HG03025 (cell line): Measurements from ENCODE around the gene NDFIP1.
"Not testable (repeated sequence)": the region's sequence is repeated elsewhere in the genome, so short reads cannot be mapped to it uniquely, and the experiment has no call there.

ENCODE experiments used
- ATAC-seq: cut with Tn5 transposase; IDR thresholded peaks from one replicate; pipeline ENCODE4 v1.9.1; 2021; ENCODE audit warnings: mild to moderate bottlenecking, moderate library complexity; ENCODE audit not compliant: unreplicated experiment, low FRiP score

Gene NDFIP1

DNA sequence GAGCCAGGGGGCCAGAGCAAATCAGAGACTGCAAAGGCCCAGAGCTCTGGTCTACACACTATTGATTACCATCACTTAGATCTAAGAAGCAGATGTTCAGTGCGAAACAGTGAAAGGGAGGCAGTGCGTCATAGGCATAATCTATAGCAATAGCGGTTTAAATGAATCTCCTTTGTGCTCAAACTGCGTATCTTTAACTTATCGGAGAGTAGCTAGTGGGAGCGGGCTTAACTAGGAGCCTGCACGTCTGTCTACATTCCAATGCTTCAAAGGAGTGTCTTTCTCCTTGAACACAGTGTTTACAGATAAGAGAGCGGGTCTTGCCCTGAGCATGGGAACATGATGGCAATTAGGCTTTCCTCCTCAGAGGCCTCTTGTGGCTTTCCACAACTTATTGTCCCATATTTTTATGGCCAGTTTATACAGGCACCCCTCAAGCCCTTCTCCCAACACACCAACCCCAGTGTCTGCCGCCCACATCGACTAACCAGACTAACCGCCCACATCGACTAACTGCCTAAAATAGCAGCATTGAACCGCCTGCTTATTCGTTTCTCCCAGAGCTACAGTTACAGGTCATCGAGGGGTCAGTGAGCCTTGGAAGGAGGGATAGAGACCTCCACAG, 19.6 kb upstream of the NDFIP1 start:
- not testable (repeated sequence) for ATAC-seq

DNA sequence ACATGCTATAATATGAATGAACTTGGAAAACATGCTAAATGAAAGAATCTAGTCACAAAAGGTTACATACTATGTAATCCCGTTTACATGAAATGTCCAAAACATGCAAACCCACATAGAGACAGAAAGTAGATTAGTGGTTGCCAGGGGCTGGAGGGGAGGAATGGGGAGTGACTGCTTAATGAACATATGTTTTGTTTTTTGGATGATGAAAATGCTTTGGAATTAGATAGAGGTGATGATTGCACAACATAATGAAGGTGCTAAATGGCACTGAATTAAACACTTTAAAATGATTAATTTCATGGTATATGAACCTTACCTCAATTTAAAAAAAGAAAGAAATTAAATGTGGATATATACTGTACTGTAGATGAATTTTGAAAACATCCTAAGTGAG, 17.6 kb upstream of the NDFIP1 start:
- no peak for ATAC-seq

DNA sequence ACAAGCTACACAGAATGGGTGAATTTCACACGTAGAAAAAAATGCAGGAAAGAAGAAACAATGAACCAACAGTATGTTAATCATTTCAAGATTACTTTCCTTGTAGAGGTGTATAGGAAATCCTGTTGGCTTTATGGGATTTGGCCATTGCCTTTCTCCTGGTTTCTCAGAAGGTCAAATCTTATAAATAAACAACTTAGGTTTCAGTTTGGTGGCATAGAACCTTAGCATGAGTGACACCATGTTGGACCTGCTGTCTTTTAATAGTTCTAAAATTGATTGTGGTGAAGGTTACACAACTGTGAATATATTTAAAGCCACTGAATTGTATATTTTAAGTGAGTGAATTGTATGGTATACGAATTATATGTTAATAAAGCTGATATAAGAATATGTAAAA, 16.7 kb upstream of the NDFIP1 start:
- ATAC-seq = no peak

DNA sequence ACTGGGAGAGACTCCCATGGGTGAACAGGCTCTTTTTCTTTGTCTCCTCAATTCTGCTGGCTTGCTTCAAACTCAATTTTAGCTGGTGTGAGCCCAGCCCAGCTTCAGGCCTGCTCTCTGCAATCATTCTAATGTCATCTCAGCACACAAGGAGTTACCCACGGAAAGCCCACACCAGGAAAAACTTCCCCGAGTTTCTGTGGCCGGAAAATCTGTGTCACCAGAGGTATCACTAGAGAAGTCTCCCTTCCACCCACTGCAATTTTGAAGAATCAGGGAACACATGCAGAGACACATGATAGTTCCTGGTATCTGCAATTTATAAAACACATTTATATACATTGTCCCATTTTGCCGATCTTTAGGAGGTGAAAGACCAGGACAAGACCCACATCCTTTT, 13.5 kb upstream of the NDFIP1 start:
- ATAC-seq = no peak

DNA sequence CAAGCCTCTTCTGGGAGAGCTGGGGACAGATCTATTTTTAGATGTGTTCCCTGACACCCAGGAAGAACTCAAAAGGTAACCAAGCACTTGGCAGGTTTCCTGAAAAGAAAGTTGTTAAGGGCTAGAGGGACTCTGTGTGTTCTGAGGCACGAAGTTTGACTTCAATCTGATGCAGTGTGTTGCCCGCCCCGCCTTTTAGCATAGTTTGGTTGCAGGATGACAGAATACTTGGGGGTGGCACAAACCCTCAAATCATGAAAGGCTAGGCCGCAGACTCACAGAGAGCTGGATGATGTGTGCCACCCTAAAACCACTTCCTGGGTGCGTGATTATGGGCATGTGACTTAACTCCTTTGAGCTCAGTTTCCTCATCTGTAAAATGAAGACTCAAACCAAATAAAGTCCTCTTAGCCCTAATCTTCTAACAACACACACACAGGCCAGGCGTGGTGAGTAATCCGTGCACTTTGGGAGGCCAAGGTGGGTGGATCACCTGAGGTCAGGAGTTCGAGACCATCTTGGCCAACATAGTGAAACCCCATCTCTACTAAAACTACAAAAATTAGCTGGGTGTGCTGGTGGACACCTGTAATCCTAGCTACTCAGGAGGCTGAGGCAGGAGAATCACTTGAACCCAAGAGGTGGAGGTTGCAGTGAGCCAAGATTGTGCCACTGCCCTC, 12.8 kb upstream of the NDFIP1 start:
- ATAC-seq = no peak

DNA sequence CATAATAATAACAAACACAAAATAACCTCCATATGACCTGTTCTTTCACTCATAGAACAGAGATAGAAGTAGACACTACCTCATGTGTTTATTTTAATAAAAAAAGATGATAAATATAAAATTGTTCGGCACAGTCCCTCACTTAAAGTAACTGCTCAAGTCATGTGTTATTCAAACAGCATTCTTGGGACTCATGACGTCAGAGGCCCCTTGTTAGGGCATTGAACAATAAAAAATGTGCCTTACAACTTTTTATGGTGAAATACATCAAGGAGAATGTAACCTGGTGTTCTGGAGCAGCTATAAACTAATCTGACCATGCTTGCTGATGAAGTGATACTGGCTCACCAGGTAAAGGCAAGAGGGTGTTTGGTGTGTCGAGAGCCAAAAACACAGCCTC, 12.2 kb upstream of the NDFIP1 start:
- no peak for ATAC-seq

DNA sequence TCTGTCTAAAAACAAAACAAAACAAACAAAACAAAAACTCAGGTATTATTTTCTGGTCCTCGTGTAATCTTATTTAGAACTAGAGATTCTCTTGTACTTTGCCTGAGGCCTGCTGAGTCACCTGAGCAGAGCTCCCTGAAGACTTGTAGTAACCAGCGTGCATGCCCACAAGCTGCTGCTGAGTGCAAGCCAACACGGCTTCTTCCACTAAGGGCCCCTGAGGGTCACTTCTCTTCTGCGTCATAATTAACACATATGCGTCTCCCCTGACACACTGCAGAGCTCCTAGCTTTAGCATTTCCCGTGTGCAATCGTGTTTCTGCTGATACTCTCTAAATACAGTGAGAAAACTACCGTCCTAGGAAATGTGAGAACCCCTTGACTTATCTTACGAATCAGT, 10.9 kb upstream of the NDFIP1 start:
- ATAC-seq = no peak

DNA sequence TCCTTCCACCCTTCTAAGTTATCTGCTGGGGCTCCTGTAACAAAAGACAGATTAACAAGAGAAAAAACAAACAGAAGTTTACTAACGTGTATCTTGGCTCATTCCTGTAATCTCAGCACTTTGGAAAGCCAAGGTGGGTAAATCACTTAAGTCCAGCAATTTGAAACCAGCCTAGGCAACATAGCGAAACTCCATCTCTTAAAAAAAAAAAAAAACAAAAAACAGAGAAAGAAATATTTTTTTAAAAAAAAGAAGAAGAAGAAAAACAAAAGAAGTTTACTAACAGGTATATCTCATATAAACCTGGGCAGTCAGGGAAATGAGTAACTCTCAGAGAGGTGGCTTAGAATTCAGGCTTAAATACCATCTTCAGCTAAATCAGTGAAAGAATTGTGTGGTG, 10.3 kb upstream of the NDFIP1 start:
- ATAC-seq = no peak

DNA sequence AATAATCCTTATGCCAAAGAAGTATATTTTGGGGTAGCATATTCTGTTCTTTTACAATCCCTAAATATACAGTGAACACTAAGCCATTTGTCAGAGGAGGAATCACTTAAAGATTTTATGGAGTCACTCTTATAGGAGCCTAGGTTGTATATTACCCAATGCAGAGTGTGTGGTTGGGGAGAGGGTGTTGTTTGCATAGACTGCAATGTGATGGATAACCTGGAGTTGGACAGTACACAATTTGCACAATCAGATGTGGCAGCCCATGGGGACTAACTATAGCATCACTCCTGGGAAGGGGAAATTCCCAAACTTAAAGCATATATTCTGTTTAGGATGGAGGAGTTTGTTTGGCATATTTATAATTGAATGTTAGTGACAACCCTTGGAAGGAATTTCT, 9.6 kb upstream of the NDFIP1 start:
- no peak for ATAC-seq

DNA sequence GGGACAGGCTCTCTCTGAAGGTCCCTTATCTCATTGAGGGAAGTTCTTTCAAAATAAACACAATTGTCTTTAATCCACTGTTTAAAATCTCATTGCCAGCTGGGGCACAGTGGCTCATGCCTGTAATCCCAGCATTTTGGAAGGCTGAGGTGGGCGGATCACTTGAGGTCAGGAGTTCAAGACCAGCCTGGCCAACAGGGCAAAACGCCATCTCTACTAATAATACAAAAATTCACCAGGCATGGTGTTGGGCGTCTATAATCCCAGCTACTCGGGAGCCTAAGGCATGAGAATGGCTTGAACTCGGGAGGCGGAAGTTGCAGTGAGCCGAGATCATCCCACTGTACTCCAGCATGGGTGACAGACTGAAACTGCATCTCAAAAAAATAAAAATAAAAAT, 8.3 kb upstream of the NDFIP1 start:
- ATAC-seq = no peak

DNA sequence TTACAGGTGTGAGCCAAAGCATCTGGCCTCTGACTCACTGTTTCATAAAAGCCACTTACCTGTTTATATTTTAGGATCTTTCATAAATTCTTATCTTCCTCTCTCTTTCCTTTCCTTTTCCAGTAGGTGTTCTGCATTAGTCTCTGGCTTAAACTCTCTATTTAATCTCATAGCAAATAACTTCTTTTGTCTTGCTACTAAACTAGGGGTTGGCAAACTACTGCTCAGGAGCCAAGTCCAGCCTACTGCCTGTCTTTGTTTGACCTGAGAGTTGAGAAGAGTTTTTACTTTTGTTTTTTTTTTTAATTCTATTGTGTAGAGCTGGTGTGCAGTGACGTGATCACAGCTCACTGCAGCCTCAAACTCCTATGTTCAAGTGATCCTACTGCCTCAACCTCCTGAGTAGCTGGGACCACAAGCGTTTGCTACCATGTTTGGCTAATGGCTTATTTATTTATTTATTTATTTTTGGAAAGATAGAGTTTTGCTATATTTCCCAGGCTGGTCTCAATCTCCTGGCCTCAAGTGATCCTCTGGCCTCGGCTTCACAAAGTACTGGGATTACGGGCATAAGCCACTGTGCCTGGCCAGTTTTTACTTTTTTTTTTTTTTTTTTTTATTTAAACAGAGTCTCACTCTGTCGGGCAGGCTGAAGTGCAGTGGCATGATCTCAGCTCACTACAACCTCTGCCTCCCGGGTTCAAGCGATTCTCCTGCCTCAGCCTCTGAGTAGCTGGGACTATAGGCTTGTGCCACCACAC, 5.4 kb upstream of the NDFIP1 start:
- ATAC-seq = no peak

DNA sequence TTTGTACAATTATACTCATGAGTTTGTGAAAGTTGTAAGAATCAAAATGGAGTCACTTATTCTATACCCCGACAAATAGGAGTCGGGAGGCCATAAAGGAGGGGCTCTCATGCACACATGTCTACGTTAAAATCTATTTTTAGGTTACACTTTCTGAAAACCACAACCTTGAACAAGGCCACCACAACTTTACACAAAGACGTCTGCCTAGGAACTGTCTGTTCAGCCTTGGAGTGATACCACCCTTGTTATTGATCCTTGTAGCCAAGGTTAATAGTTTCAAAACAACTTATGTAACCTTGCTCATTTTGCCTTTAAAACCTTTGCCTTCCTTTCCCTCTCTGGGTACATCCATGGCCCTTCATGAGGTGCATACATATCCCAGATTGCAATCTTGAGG, 4.1 kb upstream of the NDFIP1 start:
- no peak for ATAC-seq

DNA sequence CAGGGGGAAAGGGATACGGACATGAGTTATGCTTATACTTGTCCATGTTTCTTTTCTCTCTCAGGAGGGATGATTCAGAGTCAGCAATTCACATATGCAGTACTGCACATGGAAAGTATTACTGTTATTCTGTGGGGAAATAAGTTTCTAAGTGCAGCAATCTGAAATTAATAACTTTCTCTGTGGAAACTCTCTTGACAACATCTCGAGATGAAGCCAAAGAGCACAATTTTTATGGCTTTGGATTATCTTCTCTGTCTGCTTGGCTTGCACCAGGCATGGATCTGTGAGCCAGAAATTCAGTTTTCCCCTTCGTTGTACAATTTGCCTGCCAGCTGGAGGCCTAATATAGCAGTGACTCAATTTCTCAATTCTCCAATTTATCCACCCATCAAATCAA, 2.5 kb upstream of the NDFIP1 start:
- ATAC-seq = no peak

DNA sequence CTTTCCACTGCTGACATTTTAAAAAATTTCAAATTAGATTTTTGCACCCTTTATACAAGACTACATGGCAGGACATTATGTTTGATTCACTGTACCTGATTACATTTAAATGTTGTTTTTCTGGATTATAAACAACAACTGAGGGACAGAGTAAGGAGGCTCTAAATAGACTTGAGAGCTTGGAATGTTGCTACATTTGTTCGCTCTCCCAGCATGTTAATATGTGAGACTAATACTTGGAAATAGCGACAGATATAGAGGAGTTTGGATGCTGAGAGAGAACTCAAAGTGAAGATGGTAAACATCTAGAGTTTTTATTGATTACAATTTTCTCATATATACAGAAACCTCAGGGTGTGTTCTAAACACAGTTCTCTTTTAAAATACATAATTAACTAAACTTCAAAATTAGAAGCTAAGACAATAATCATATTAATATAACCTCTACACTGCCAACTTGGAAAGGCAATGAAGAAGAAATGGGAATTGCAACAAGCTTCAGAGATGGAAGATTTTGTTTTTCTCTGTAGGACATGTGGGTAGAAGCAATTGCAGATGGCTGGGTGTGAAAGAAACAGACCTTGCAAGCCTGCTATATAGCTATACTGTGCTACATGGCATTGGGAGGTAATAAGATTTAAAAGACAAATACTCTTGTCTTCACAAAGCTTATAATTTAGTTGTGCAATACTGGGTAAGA, 1.4 kb upstream of the NDFIP1 start:
- no peak for ATAC-seq

DNA sequence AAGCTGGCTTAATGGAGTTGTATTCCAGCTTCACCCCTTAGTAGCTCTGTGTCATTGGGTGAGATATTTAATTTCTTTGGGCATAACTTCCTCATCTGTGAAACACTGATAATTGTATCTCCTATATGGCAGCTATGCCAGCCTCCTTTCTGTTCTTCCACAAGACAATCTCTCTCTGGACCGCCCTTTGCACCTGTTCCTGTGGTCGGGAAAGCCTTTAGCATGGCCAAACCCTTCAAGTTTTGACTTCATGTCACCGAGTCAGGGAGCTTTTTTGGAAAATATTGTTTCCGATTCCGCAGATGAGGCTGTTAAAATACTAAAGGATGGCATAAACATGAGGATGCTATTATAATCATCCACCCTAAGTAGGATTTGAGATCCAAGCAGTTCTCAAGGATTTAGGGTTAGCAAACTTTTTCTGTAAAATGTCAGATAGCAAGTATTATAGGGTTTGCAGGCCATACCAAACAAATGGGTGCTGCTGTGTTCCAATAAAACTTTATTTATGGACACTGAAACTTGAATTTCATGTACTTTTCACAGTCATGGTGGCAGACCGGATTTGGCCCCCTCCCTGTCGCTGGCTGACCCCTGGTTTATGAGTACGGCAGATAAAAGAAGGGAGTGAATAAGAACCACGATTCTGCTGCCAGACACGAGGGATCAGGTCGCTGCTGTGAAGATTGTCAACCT, 695 bp upstream of the NDFIP1 start:
- no peak for ATAC-seq

DNA sequence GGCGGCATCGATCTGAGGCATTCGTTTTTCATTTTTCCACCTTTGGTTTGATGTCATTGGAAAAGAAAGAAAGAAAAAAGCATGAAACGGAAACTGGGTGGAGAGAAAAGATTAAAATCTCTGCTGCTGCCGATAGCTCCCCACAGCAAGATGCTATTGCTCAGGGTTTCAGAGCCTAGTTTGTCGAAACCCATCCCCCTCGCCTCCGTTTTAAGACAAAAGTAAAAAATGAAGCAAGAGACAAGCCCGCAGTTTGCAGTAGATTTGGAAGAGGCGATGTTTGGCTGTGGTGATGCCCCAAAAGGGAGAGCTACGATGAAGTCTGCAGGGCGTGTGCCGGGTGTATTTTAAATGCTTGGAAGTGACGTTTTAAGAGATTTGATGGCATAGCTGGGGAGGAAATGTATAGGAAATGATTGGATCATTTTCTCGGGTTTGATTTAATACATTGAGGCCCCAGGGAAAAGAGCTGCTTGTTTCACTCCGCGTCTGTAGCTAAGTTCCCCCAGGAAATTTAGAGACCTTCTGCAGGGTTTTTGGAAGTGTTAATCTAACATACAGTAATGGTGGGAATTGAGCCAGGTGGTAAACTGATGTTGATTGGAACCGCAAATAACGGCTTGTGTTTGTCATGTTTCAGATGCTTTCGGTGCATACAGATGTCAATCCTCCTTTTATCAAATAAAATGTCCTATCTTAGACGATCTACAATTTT, 909 bp downstream of the NDFIP1 start:
- ATAC-seq = no peak

DNA sequence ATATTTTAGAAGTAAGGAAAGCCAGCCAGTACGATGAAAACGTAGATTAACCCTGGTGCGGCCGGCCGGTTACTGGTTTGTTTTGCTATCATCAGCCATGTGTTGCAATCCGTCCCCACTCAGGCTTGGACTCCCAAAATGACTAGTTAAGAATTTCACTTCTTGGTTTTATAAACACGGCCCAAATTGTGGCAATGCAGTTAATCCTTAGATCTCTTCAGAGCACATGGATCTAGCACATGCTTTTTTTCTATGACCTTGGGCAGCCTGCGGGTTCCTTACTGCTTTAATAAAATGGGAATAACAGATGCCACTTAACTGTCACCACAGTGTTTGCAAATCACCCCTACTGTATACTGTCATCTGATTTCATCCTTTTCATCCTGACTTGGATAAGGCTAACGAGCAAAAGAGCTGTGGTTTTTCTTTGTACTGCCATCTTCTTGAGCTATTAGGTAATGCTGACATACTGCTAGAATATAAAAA, 1.5 kb downstream of the NDFIP1 start:
- ATAC-seq = no peak

DNA sequence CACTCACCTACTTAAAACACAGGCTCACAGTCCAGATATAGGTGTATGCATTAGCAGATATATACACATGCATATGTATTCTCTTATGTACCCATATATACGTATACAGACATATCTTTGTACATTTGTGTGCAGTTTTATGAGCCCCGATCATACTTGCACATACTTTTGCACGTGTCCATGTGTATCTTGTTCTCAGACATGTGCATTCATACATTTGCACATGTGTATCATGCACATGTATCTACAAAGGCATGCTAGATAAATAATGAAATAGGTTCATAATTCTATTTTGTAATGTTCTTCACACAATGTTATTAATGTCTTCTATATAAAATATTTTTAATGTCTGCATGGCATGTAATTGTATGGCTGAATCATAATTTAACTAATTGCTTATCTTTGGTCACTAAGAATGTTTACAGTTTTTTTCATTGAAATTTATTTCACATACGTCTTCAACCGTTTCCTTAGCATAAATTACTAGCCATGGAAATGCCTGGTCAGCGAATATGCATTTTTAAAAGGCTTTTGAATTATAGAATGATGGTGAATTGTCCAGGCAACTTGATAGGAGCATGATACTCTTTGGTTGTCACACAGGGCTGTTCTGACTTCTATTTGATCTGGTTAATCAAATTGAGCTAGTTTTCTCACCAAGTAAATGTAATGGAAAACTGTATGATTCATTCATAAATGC, 2.6 kb downstream of the NDFIP1 start:
- ATAC-seq = no peak

DNA sequence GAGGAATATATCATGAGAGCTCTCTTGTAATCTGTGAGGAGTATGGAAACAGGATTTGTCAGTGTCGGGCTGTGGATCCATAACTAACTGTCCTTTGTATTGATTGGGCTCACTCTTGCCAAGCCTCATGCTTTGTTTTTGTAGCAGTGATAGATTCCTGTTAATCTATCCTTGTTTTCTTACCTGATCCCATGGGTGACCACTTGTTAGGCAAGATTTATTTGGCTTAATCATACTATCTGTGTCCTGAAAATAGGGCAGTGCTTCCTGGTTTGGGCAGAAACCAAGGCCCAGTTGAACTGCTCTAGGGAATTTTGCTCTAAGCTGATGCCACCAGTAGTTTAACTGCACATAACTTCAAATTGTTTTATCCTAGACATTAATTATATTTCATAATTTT, 6.1 kb downstream of the NDFIP1 start:
- no peak for ATAC-seq
